SK-N-MC (cell line): ENCODE data around the gene TENT5C.

Source experiments
- EZH2 ChIP-seq: fragments of 200-600 bp; sonication (generic); IDR thresholded peaks from one replicate; pipeline ENCODE4 v1.6.1; 2017; ENCODE audit warnings: antibody characterized with exemption
- FOXP2 ChIP-seq: optimal IDR thresholded peaks from 2 replicates; pipeline ENCODE3; 2011; ENCODE audit warnings: mild to moderate bottlenecking, moderate library complexity; ENCODE audit not compliant: insufficient read depth; ENCODE audit errors: extremely low read length, control extremely low read depth
- POLR2AphosphoS5 ChIP-seq: IDR thresholded peaks from 2 replicates; pipeline ENCODE4 v1.6.1; 2012; ENCODE audit warnings: mild to moderate bottlenecking, low read depth, low read length, borderline replicate concordance

DNA sequence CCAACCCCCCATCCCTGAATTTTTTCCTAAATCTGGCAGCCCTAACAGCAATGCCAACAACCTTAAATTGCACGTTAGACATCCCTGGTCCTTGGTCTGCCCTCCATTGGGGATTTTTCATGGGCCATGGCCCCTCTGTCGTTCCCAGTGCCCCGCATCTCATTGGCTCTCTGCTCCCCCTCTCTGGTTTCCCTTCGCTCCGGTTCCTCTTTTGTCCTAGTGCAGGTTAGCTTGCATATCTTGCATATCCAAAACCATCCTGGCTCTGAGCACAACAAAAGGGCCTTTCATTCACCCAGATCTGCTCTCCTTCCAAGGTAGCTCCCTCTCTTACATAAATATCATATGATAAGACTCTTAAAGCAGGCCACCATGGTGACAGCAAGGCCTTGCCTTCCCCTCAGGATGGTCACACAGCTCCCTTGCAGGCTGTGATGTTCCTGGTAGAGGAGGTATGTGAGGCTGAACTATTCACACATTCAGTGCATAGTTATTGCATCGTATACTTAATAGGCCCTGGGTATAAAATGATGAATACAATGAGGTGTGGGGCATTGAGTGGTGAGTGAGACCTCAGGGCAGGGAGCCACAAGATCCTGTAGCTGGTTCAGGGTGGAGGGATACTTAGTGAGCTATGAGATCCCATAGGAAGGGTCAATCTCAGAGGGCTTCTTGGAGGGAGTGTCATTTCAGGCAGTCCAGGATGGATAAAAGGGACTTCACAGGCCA lies 45.2 kb downstream of the TENT5C start:
- no peak for TF ChIP-seq POLR2AphosphoS5
- TF ChIP-seq EZH2, result no peak
- no peak for TF ChIP-seq FOXP2
